H1 (cell line): Measurements from ENCODE around the gene BBS9. TPM values are rescaled to one million over a fixed set of nuclear protein-coding genes. Genes with fewer than 3 reads are reported as not detected.

Source experiments
- SIRT6 ChIP-seq: IDR thresholded peaks from one replicate; pipeline ENCODE4 v1.7.1; 2012; ENCODE audit warnings: low read length, inconsistent platforms
- polyA plus RNA-seq, 7 experiments: library from polyadenylated mRNA; depleted of rRNA in 3 of 7; stranded (reverse) in 5 of 7; unstranded in 2 of 7; fragments of >200 nt in 5 of 7; fragments of 200-250 nt in 2 of 7; gene quantifications; 1 replicate in 5 of 7; 2 replicates in 1 of 7; 4 replicates in 1 of 7; pipeline versions ENCODE4 v1.2.1 to v1.2.3, GENCODE V29; 2011 to 2013; ENCODE audit warnings: missing spikeins in 2 of 7, mixed read lengths in 2 of 7
- total RNA-seq: library from RNA; stranded (reverse); fragmentation: NEBNext Ultra II Directional; extraction: Animal tissue kit (Norgen Biotek cat#: 25700); gene quantifications from 2 replicates; pipeline ENCODE4 v1.2.1, GENCODE V29; 2021

BBS9 gene
- total and polyA plus RNA-seq, 2 of the 8 experiments (the other 6 are each of a cell fraction or from before 2014, with no cell fraction given), result 22.3 to 37.0 TPM

GRCh38 chr7:33327427-33327826, 198.1 kb downstream of the BBS9 start (continued):
- TF ChIP-seq SIRT6, result no peak
